Neural progenitor cell (in vitro differentiated cells): Measurements from ENCODE around the gene COL26A1. TPM values are rescaled to one million over a fixed set of nuclear protein-coding genes. Genes with fewer than 3 reads are reported as not detected.

Experiments
- DNase-seq: peaks from one replicate; pipeline ENCODE4 v3.0.0-alpha.2; 2016; ENCODE audit warnings: low spot score
- H2AFZ ChIP-seq: fragments of 200-600 bp; sonication (generic); replicated peaks from 2 replicates; pipeline ENCODE4 v1.6.1; 2016; ENCODE audit warnings: antibody characterized with exemption
- H3F3A ChIP-seq: fragments of 200-600 bp; sonication (generic); 2 replicates; pipeline ENCODE4 v1.6.1; 2016; ENCODE audit warnings: antibody characterized with exemption, low read depth
- H3K27ac ChIP-seq: fragments of 200-600 bp; sonication (generic); 2 replicates; pipeline ENCODE4 v1.5.1; 2016; ENCODE audit warnings: mild to moderate bottlenecking
- H3K27me3 ChIP-seq: fragments of 200-600 bp; sonication (generic); 2 replicates; pipeline ENCODE4 v1.6.1; 2016; ENCODE audit warnings: mild to moderate bottlenecking, moderate library complexity
- H3K36me3 ChIP-seq: fragments of 200-600 bp; sonication (generic); 2 replicates; pipeline ENCODE4 v1.5.1; 2016
- H3K4me1 ChIP-seq: fragments of 200-600 bp; sonication (generic); 2 replicates; pipeline ENCODE4 v1.6.1; 2016; ENCODE audit warnings: mixed run types
- H3K4me2 ChIP-seq: fragments of 200-600 bp; sonication (generic); 2 replicates; pipeline ENCODE4 v1.6.1; 2016
- H3K4me3 ChIP-seq: fragments of 200-600 bp; sonication (generic); 2 replicates; pipeline ENCODE4 v1.5.1; 2016
- H3K79me2 ChIP-seq: fragments of 200-600 bp; sonication (generic); 2 replicates; pipeline ENCODE4 v1.6.1; 2016; ENCODE audit warnings: low read depth
- H3K9ac ChIP-seq: fragments of 200-600 bp; sonication (generic); 2 replicates; pipeline ENCODE4 v1.6.1; 2016
- H3K9me3 ChIP-seq: fragments of 200-600 bp; sonication (generic); 2 replicates; pipeline ENCODE4 v1.5.1; 2016; ENCODE audit warnings: low read depth
- H4K20me1 ChIP-seq: fragments of 200-600 bp; sonication (generic); 2 replicates; pipeline ENCODE4 v1.6.1; 2016; ENCODE audit warnings: low read depth
- H3K27ac Mint-ChIP-seq: 3 replicates; pipeline ENCODE4 v1.8.0; 2021; ENCODE audit warnings: mixed read lengths
- H3K27me3 Mint-ChIP-seq: 2 replicates; pipeline ENCODE4 v1.8.0; 2022; ENCODE audit warnings: low read depth, mild to moderate bottlenecking, inconsistent platforms, moderate library complexity, mixed read lengths; ENCODE audit not compliant: insufficient read depth
- H3K36me3 Mint-ChIP-seq: 3 replicates; pipeline ENCODE4 v1.8.0; 2021; ENCODE audit warnings: mixed read lengths
- H3K4me1 Mint-ChIP-seq: 3 replicates; pipeline ENCODE4 v1.8.0; 2021; ENCODE audit warnings: mixed read lengths
- H3K4me3 Mint-ChIP-seq: 3 replicates; pipeline ENCODE4 v1.8.0; 2021; ENCODE audit warnings: mild to moderate bottlenecking, moderate library complexity, mixed read lengths
- H3K9me3 Mint-ChIP-seq: 3 replicates; pipeline ENCODE4 v1.8.0; 2020; ENCODE audit warnings: mixed read lengths
- EZH2 ChIP-seq: fragments of 200-600 bp; sonication (generic); IDR thresholded peaks from 2 replicates; pipeline ENCODE4 v1.6.1; 2017; ENCODE audit warnings: antibody characterized with exemption, mild to moderate bottlenecking, moderate library complexity
- EZH2phosphoT487 ChIP-seq: fragments of 200-600 bp; sonication (generic); IDR thresholded peaks from 2 replicates; pipeline ENCODE4 v1.6.1; 2017; ENCODE audit warnings: antibody characterized with exemption
- total RNA-seq: library from RNA; depleted of rRNA; stranded (reverse); fragments of >200 nt; gene quantifications from 2 replicates; pipeline ENCODE4 v1.2.3, GENCODE V29; 2015; ENCODE audit warnings: low replicate concordance
- TF ChIP-seq, protein P1 (sequence below): fragments of 200-600 bp; sonication (generic); IDR thresholded peaks from 2 replicates; pipeline ENCODE4 v1.5.1; 2017; ENCODE audit warnings: antibody characterized with exemption, mild to moderate bottlenecking

Gene COL26A1
- total RNA-seq, 1 donor from 2014 or later: 26.7 TPM

DNA sequence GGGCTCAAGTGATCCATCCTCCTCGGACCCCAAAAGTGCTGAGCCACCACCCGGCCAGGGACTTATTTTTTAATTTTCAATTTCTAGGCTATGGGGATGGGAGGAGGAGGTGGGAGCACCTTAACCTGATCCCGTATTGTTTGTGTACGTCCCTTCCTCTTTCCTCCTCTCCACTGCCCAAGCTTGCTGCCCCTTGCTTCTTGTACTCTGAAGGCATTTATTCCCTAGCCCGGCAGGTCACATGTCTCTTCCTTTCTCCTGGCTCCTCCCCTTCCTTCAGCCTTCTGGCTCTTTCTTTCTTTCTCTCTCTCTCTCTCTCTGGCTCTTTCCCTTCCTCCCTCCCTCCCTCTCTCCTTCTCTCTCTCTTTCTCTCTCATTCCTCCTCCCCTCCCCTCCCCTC, 56.0 kb downstream of the COL26A1 start:
- Histone ChIP-seq H3K9ac (no peak overlapping the region), H3K79me2 (no peaks in the 10 kb centered on the region), H3K27me3 (no peaks in the 10 kb centered on the region), H3K9me3 (no peaks in the 10 kb centered on the region), H2AFZ (no peak overlapping the region), H3K36me3 (no peaks in the 10 kb centered on the region), H3K4me1 (no peaks in the 10 kb centered on the region), H3K4me3 (no peak overlapping the region), H3F3A (peaks cover 7% of the 10 kb centered on the region), H3K27ac (no peak overlapping the region), H3K4me2 (no peak overlapping the region), H4K20me1 (peaks cover 3% of the 10 kb centered on the region)
- H3K9me3 Mint-ChIP-seq: no peaks in the 10 kb centered on the region
- H3K4me1 Mint-ChIP-seq: peaks cover 32% of the 10 kb centered on the region
- no peak for TF ChIP-seq EZH2phosphoT487
- TF ChIP-seq, protein P1, sequence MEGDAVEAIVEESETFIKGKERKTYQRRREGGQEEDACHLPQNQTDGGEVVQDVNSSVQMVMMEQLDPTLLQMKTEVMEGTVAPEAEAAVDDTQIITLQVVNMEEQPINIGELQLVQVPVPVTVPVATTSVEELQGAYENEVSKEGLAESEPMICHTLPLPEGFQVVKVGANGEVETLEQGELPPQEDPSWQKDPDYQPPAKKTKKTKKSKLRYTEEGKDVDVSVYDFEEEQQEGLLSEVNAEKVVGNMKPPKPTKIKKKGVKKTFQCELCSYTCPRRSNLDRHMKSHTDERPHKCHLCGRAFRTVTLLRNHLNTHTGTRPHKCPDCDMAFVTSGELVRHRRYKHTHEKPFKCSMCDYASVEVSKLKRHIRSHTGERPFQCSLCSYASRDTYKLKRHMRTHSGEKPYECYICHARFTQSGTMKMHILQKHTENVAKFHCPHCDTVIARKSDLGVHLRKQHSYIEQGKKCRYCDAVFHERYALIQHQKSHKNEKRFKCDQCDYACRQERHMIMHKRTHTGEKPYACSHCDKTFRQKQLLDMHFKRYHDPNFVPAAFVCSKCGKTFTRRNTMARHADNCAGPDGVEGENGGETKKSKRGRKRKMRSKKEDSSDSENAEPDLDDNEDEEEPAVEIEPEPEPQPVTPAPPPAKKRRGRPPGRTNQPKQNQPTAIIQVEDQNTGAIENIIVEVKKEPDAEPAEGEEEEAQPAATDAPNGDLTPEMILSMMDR: no peak
- TF ChIP-seq EZH2: no peak
- H3K36me3 Mint-ChIP-seq: peaks cover 11% of the 10 kb centered on the region
- H3K27ac Mint-ChIP-seq: peak overlapping the region; percentile 64
- no peaks in the 10 kb centered on the region for H3K27me3 Mint-ChIP-seq
- no peak for DNase-seq
- no peak overlapping the region for H3K4me3 Mint-ChIP-seq

DNA sequence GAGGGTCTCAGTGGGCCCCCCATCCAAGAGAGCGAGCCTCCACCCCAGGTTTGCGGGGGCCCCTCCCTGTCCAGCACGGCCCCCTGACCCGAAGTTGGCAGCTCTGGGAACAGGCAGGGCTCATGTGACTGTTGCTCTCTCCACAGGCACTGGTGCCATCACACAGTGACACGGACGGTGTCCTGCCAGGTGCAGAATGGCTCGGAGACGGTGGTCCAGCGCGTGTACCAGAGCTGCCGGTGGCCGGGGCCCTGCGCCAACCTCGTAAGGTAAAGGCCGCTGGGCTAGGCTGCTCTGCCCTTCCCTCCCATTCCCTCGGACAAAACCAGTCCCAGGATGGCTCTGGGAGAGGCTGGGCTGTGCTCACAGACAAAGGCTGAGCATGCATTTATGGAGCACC, 57.2 kb downstream of the COL26A1 start:
- no peaks in the 10 kb centered on the region for H3K9me3 Mint-ChIP-seq
- no peaks in the 10 kb centered on the region for H3K4me1 ChIP-seq
- H3K27ac ChIP-seq: no peak overlapping the region
- H4K20me1 ChIP-seq: peaks cover 3% of the 10 kb centered on the region
- peaks cover 32% of the 10 kb centered on the region for H3K4me1 Mint-ChIP-seq
- no peak overlapping the region for H2AFZ ChIP-seq
- no peak overlapping the region for H3K4me2 ChIP-seq
- H3K79me2 ChIP-seq: no peaks in the 10 kb centered on the region
- no peak overlapping the region for H3K4me3 Mint-ChIP-seq
- H3F3A ChIP-seq: peaks cover 4% of the 10 kb centered on the region
- H3K4me3 ChIP-seq: no peak overlapping the region
- no peaks in the 10 kb centered on the region for H3K9me3 ChIP-seq
- H3K36me3 Mint-ChIP-seq: peaks cover 11% of the 10 kb centered on the region
- no peaks in the 10 kb centered on the region for H3K36me3 ChIP-seq
- H3K27ac Mint-ChIP-seq: peak overlapping the region; percentile 88
- no peak for DNase-seq
- TF ChIP-seq EZH2phosphoT487 (no peak), EZH2 (no peak)
- TF ChIP-seq, protein P1: no peak
- no peaks in the 10 kb centered on the region for H3K27me3 Mint-ChIP-seq
- no peaks in the 10 kb centered on the region for H3K27me3 ChIP-seq
- no peak overlapping the region for H3K9ac ChIP-seq

DNA sequence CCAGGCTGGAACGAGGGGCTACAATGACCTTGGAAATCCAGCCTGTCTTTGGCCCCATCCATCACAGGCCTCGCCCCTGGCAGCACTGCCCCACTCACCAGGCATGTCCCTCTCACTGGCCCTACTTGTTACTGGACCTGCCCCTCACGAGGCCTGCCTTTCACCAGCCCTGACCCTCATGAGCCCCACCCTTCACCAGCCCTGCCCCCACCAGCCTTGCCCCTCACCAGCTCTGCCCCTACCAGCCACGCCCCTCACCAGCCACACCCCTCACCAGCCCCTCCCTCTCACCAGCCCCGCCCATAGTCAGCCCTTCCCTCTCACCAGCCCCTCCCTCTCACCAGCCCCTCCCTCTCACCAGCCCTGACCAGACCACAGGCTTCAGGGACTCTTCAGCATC, 57.8 kb downstream of the COL26A1 start:
- peaks cover 12% of the 10 kb centered on the region for H3K36me3 Mint-ChIP-seq
- H3K27ac Mint-ChIP-seq: no peak overlapping the region
- H3K4me3 ChIP-seq: no peak overlapping the region
- H3K4me3 Mint-ChIP-seq: no peak overlapping the region
- no peaks in the 10 kb centered on the region for H3K79me2 ChIP-seq
- no peaks in the 10 kb centered on the region for H3K4me1 ChIP-seq
- no peaks in the 10 kb centered on the region for H3K9me3 Mint-ChIP-seq
- no peak overlapping the region for H3K4me2 ChIP-seq
- H3K4me1 Mint-ChIP-seq: peaks cover 32% of the 10 kb centered on the region
- H3K9me3 ChIP-seq: no peaks in the 10 kb centered on the region
- TF ChIP-seq, protein P1: no peak
- TF ChIP-seq EZH2 (no peak), EZH2phosphoT487 (no peak)
- H2AFZ ChIP-seq: no peak overlapping the region
- no peak overlapping the region for H3K9ac ChIP-seq
- H4K20me1 ChIP-seq: peaks cover 3% of the 10 kb centered on the region
- H3K27me3 Mint-ChIP-seq: no peaks in the 10 kb centered on the region
- H3K27me3 ChIP-seq: no peaks in the 10 kb centered on the region
- no peaks in the 10 kb centered on the region for H3K36me3 ChIP-seq
- H3F3A ChIP-seq: peaks cover 4% of the 10 kb centered on the region
- DNase-seq: peak; percentile 52
- H3K27ac ChIP-seq: no peak overlapping the region
